Panc1 (cell line): Measurements from ENCODE around the gene AEBP1. TPM values are rescaled to one million over a fixed set of nuclear protein-coding genes. Genes with fewer than 3 reads are reported as not detected.

Source experiments
- ATAC-seq: fragments of 200-7000 bp; cut with Tn5 transposase; 2 replicates; pipeline ENCODE4 v1.9.1; 2020; ENCODE audit warnings: mild to moderate bottlenecking, moderate library complexity
- BruUV-seq: library from RNA; stranded (reverse); fragments of 400-500 nt; replicated peaks from 2 replicates; lab custom pipeline; 2021; lab: Mats Ljungman, UMichigan
- CTCF ChIA-PET: fragments of 300-600 bp; sonication (Branson Sonifier 250); formaldehyde crosslinking; loops from one replicate; lab custom pipeline; 2022; ENCODE audit warnings: antibody characterized with exemption; lab: Charles Lee
- POLR2A ChIA-PET: fragments of 300-600 bp; sonication (Branson Sonifier 250); formaldehyde crosslinking; loops from one replicate; lab custom pipeline; 2022; ENCODE audit warnings: antibody characterized with exemption; lab: Charles Lee
- DNase-seq: peaks from one replicate; pipeline ENCODE4 v3.0.0-alpha.2; 2010; ENCODE audit warnings: low read depth, low spot score
- H3K27ac ChIP-seq: 2 replicates; pipeline ENCODE4 v1.5.1; 2011; ENCODE audit warnings: mild to moderate bottlenecking, low read length, inconsistent platforms
- H3K27me3 ChIP-seq: fragments of 200-500 bp; sonication (Bioruptor generic); 2 replicates; pipeline ENCODE4 v1.6.0; 2014; ENCODE audit warnings: low read length, inconsistent platforms; ENCODE audit not compliant: control insufficient read depth, insufficient read depth
- H3K36me3 ChIP-seq: fragments of 200-500 bp; sonication (Bioruptor generic); 2 replicates; pipeline ENCODE4 v1.5.1; 2014; ENCODE audit warnings: inconsistent platforms, mild to moderate bottlenecking, low read length, moderate library complexity; ENCODE audit not compliant: control insufficient read depth, insufficient read depth
- H3K4me1 ChIP-seq: 2 replicates; pipeline ENCODE4 v1.5.1; 2011; ENCODE audit warnings: inconsistent platforms, mild to moderate bottlenecking, low read length, moderate library complexity; ENCODE audit not compliant: control insufficient read depth, insufficient read depth
- H3K4me3 ChIP-seq, 2 experiments: 2 replicates each; pipeline ENCODE4 v1.5.1; 2011 to 2012; ENCODE audit warnings: low read depth in 2 of 2, low read length in 2 of 2, mild to moderate bottlenecking in 2 of 2, inconsistent platforms in 1 of 2, moderate library complexity in 1 of 2
- H3K9me3 ChIP-seq: fragments of 200-500 bp; sonication (Bioruptor generic); 2 replicates; pipeline ENCODE4 v1.5.1; 2014; ENCODE audit warnings: low read depth, mild to moderate bottlenecking, inconsistent platforms, low read length, moderate library complexity; ENCODE audit not compliant: control insufficient read depth, insufficient read depth
- CTCF ChIP-seq: fragments of 450-650 bp; IDR thresholded peaks from 2 replicates; pipeline ENCODE4 v1.5.1; 2017; ENCODE audit warnings: mild to moderate bottlenecking
- POLR2AphosphoS5 ChIP-seq: IDR thresholded peaks from 2 replicates; pipeline ENCODE4 v1.6.1; 2012; ENCODE audit warnings: mild to moderate bottlenecking, low read depth, low read length, moderate library complexity
- REST ChIP-seq, 2 experiments: IDR thresholded peaks; 2 replicates each; pipeline ENCODE4 v1.6.1; 2011 to 2012; ENCODE audit warnings: low read depth in 2 of 2, control low read depth in 1 of 2, low read length in 1 of 2, mild to moderate bottlenecking in 1 of 2, moderate library complexity in 1 of 2; ENCODE audit not compliant: insufficient read depth in 1 of 2
- SIN3A ChIP-seq: IDR thresholded peaks from 2 replicates; pipeline ENCODE4 v1.6.1; 2012; ENCODE audit warnings: low read depth, mild to moderate bottlenecking, low read length, moderate library complexity, borderline replicate concordance; ENCODE audit not compliant: insufficient read depth
- TCF7L2 ChIP-seq: IDR thresholded peaks from 2 replicates; pipeline ENCODE4 v1.6.1; 2011; ENCODE audit warnings: mild to moderate bottlenecking, low read depth, low read length, inconsistent platforms
- in situ Hi-C: cut with HindIII; loops from 2 replicates; pipeline ENCODE4 v1.10.0; 2016; ENCODE audit warnings: low sequenced_read_pairs, low pct_unique_long_range_greater_than_20kb
- intact Hi-C: fragments of 100-400 bp; cut with micrococcal nuclease; formaldehyde crosslinking; loops from one replicate; pipeline ENCODE4 v1.10.0; 2022; ENCODE audit not compliant: unreplicated experiment
- total RNA-seq: library from RNA; stranded (reverse); gene quantifications from one replicate; pipeline ENCODE4 v1.2.1, GENCODE V29; 2021; ENCODE audit not compliant: unreplicated experiment

Gene AEBP1
- total RNA-seq, 1 experiment from 2014 or later = 0.62 TPM

- TF ChIP-seq SIN3A (no peak), TCF7L2 (no peak), CTCF (no peak), REST (IDR thresholded peaks at IDR 0.05; ENCODE audit: insufficient read depth in 1 of 2, low read depth in 2 of 2, low read length in 1 of 2) (no peak), POLR2AphosphoS5 (no peak)
- Histone ChIP-seq H3K4me1 (peaks cover 11% of the 10 kb centered on the region), H3K27ac (no peak overlapping the region), H3K4me3 (no peak overlapping the region), H3K9me3 (no peaks in the 10 kb centered on the region), H3K36me3 (peaks cover 19% of the 10 kb centered on the region), H3K27me3 (no peaks in the 10 kb centered on the region)
- ATAC-seq (no peak), DNase-seq (no peak)
- intact Hi-C loops (no loop called here), in situ Hi-C loops (no loop called here)
- no TSS peak for BruUV-seq
- CTCF ChIA-PET = no interaction called here
- POLR2A ChIA-PET = interaction anchor here (0.6 kb wide), 1 partner anchor 13 kb away, joined by 8 read pairs; no protein-coding TSS in a partner anchor
Measured at GRCh38 chr7:44120395-44120794, 16.2 kb downstream of the AEBP1 start.

GRCh38 chr7:44121761-44122420 lies 17.7 kb downstream of the AEBP1 start:
- ChIA-PET POLR2A (no interaction called here), CTCF (interaction anchor here (0.7 kb wide), 1 partner anchor 74 kb away, joined by 4 read pairs; no protein-coding TSS in a partner anchor)
- intact Hi-C loops = no loop called here
- Histone ChIP-seq H3K9me3 (no peaks in the 10 kb centered on the region), H3K27ac (peak overlapping the region; percentile 97), H3K4me3 (peak overlapping the region in 1 of 2 experiments; percentile 87; a peak in 2 of 4 replicates), H3K27me3 (no peaks in the 10 kb centered on the region), H3K36me3 (peaks cover 19% of the 10 kb centered on the region), H3K4me1 (peaks cover 11% of the 10 kb centered on the region)
- in situ Hi-C loops = no loop called here
- ATAC-seq = no peak
- no peak for TF ChIP-seq REST (IDR thresholded peaks at IDR 0.05; ENCODE audit: insufficient read depth in 1 of 2, low read depth in 2 of 2, low read length in 1 of 2)
- no peak for TF ChIP-seq SIN3A
- no peak for TF ChIP-seq POLR2AphosphoS5
- TF ChIP-seq CTCF = no peak
- TF ChIP-seq TCF7L2 = no peak
- no TSS peak for BruUV-seq
- no peak for DNase-seq
